HepG2 (cell line): ENCODE results near the gene GOLGA7B. TPM values are rescaled to one million over a fixed set of nuclear protein-coding genes. Genes with fewer than 3 reads are reported as not detected.

Experiments
- ATAC-seq: fragments of 200-7000 bp; cut with Tn5 transposase; 3 replicates; pipeline ENCODE4 v1.9.1; 2020; ENCODE audit warnings: mild to moderate bottlenecking, moderate library complexity
- BruUV-seq: library from RNA; stranded (reverse); fragments of 400-500 nt; replicated peaks from 2 replicates; lab custom pipeline; 2021; lab: Mats Ljungman, UMichigan
- CTCF ChIA-PET: fragments of 300-600 bp; formaldehyde crosslinking; extraction: SDS; loops from one replicate; lab custom pipeline; 2021; ENCODE audit warnings: low total read pairs, inconsistent platforms, low intra/inter-chr PET ratio; lab: Yijun Ruan, JAX
- POLR2A ChIA-PET: fragments of 350-600 bp; sonication (Branson Sonifier 250); formaldehyde crosslinking; loops from one replicate; lab custom pipeline; 2020; ENCODE audit warnings: antibody characterized with exemption, inconsistent platforms; lab: Yijun Ruan, JAX
- DNase-seq: peaks from one replicate; pipeline ENCODE4 v3.0.0-alpha.2; 2015; ENCODE audit warnings: low spot score
- FAIRE-seq: peaks from 3 replicates; lab custom pipeline; 2011; peaks lifted over from hg19 to GRCh38; lab: Jason Lieb, UNC
- H2AFZ ChIP-seq: one replicate; pipeline ENCODE4 v1.6.1; 2011; ENCODE audit warnings: low read length, inconsistent platforms
- H3K27ac ChIP-seq: fragments of 300-600 bp; 3 replicates; pipeline ENCODE4 v1.8.0; 2011; ENCODE audit warnings: mixed run types, mild to moderate bottlenecking, mixed read lengths, low read length, inconsistent platforms; ENCODE audit not compliant: insufficient read depth; ENCODE audit errors: extremely low read length
- H3K27me3 ChIP-seq, 2 experiments: fragments of 200-600 bp in 1 of 2; 2 replicates in 1 of 2; 3 replicates in 1 of 2; pipeline versions ENCODE4 v1.6.0 to v1.8.0; 2011; ENCODE audit warnings: low read length in 2 of 2, mild to moderate bottlenecking in 2 of 2, moderate library complexity in 2 of 2, inconsistent platforms in 1 of 2; ENCODE audit not compliant: insufficient read depth in 2 of 2, control insufficient read depth in 1 of 2
- H3K36me3 ChIP-seq, 2 experiments: fragments of 200-600 bp in 1 of 2; replicated peaks in 1 of 2; 2 replicates in 1 of 2; 3 replicates in 1 of 2; pipeline versions ENCODE4 v1.5.1 to v1.8.0; 2011; ENCODE audit warnings: low read length in 2 of 2, inconsistent platforms in 1 of 2; ENCODE audit not compliant: insufficient read depth in 2 of 2, control insufficient read depth in 1 of 2
- H3K4me1 ChIP-seq: 2 replicates; pipeline ENCODE4 v1.5.1; 2012; ENCODE audit warnings: low read length, inconsistent platforms; ENCODE audit not compliant: insufficient read depth
- H3K4me2 ChIP-seq: 2 replicates; pipeline ENCODE4 v1.6.0; 2011; ENCODE audit warnings: low read depth, low read length, inconsistent platforms
- H3K4me3 ChIP-seq, 3 experiments: fragments of 200-600 bp in 1 of 3; sonication (generic), shearing (Covaris generic) in 1 of 3; replicated peaks in 1 of 3; 2 replicates each; pipeline ENCODE4 v1.5.1; 2011 to 2016; ENCODE audit warnings: low read length in 3 of 3, inconsistent platforms in 2 of 3, low read depth in 2 of 3, mild to moderate bottlenecking in 2 of 3, control low read depth in 1 of 3, mixed read lengths in 1 of 3; ENCODE audit not compliant: insufficient read depth in 1 of 3
- H3K79me2 ChIP-seq: one replicate; pipeline ENCODE4 v1.6.1; 2011; ENCODE audit warnings: low read length, inconsistent platforms; ENCODE audit not compliant: insufficient read depth
- H3K9ac ChIP-seq: 2 replicates; pipeline ENCODE4 v1.6.0; 2011; ENCODE audit warnings: mild to moderate bottlenecking, low read depth, low read length, inconsistent platforms; ENCODE audit not compliant: insufficient read depth
- H3K9me3 ChIP-seq: 2 replicates; pipeline ENCODE4 v1.5.1; 2012; ENCODE audit warnings: mild to moderate bottlenecking, low read length
- H4K20me1 ChIP-seq: 2 replicates; pipeline ENCODE4 v1.6.0; 2011; ENCODE audit warnings: inconsistent platforms, mild to moderate bottlenecking, low read length, moderate library complexity; ENCODE audit not compliant: insufficient read depth
- GZF1 ChIP-seq: sonication (generic); formaldehyde crosslinking; IDR thresholded peaks from 2 replicates; pipeline ENCODE4 v1.5.1; 2020; ENCODE audit warnings: mild to moderate bottlenecking, missing genetic modification reagents
- HNRNPUL1 ChIP-seq: fragments of 200-400 bp; formaldehyde crosslinking; IDR thresholded peaks from 2 replicates; pipeline ENCODE4 v1.6.1; 2017; ENCODE audit warnings: low read depth, mild to moderate bottlenecking, low read length, moderate library complexity
- MTF1 ChIP-seq: sonication (generic); formaldehyde crosslinking; IDR thresholded peaks from 2 replicates; pipeline ENCODE4 v1.5.0; 2020; ENCODE audit warnings: missing genetic modification reagents
- ZC3H4 ChIP-seq: sonication (generic); formaldehyde crosslinking; IDR thresholded peaks from 2 replicates; pipeline ENCODE4 v1.4.0; 2020; ENCODE audit warnings: missing genetic modification reagents, borderline replicate concordance
- ZNF10 ChIP-seq: sonication (generic); formaldehyde crosslinking; IDR thresholded peaks from 2 replicates; pipeline ENCODE4 v1.4.0; 2020; ENCODE audit warnings: mild to moderate bottlenecking, low read depth, missing genetic modification reagents, borderline replicate concordance
- ZNF17 ChIP-seq: sonication (generic); formaldehyde crosslinking; IDR thresholded peaks from 2 replicates; pipeline ENCODE4 v1.5.0; 2020; ENCODE audit warnings: mild to moderate bottlenecking, missing genetic modification reagents
- ZNF234 ChIP-seq: sonication (generic); formaldehyde crosslinking; conservative IDR thresholded peaks from 2 replicates; pipeline ENCODE4 v1.5.1; 2020; ENCODE audit warnings: mild to moderate bottlenecking, missing genetic modification reagents
- WGBS: methylation state at CpG from one replicate; pipeline ENCODE4 v1.1.6; 2017; ENCODE audit warnings: low lambda C conversion rate; 5-methylcytosine and 5-hydroxymethylcytosine counted together
- in situ Hi-C: cut with HindIII; loops from 2 replicates; pipeline ENCODE4 v1.10.0; 2017; ENCODE audit warnings: low pct_unique_long_range_greater_than_20kb; ENCODE audit not compliant: extremely low pct_ligation_motif_present
- intact Hi-C: fragments of 100-400 bp; cut with micrococcal nuclease; formaldehyde crosslinking; loops from one replicate; pipeline ENCODE4 v1.10.0; 2022; ENCODE audit not compliant: unreplicated experiment
- polyA plus RNA-seq, 8 experiments: library from polyadenylated mRNA; depleted of rRNA in 3 of 8; stranded (reverse) in 7 of 8; unstranded in 1 of 8; fragments of >200 nt; fragmentation: Illumina TruSeq in 4 of 8; extraction: Trizol in 4 of 8; gene quantifications; 2 replicates each; pipeline versions ENCODE4 v1.2.1 to v1.2.3, GENCODE V29; 2011 to 2016; ENCODE audit warnings: low read depth in 4 of 8, missing spikeins in 1 of 8, mixed read lengths in 1 of 8; ENCODE audit not compliant: insufficient read depth in 1 of 8
- total RNA-seq, 5 experiments: library from RNA; depleted of rRNA; stranded (reverse); fragments of >200 nt; fragmentation: Illumina TruSeq; extraction: Trizol; gene quantifications; 2 replicates each; pipeline ENCODE4 v1.2.3, GENCODE V29; 2016; ENCODE audit warnings: low read depth in 1 of 5
- TF ChIP-seq, protein P1 (sequence below): sonication (generic); formaldehyde crosslinking; IDR thresholded peaks from 2 replicates; pipeline ENCODE4 v1.8.0; 2022; ENCODE audit warnings: mild to moderate bottlenecking, missing genetic modification reagents, moderate library complexity
- TF ChIP-seq, protein P2 (sequence below): sonication (generic); formaldehyde crosslinking; IDR thresholded peaks from 2 replicates; pipeline ENCODE4 v1.8.1; 2023; ENCODE audit warnings: mild to moderate bottlenecking, missing genetic modification reagents

GOLGA7B gene
- total and polyA plus RNA-seq, 2 of the 13 experiments (the other 11 are each of a cell fraction or from before 2014, with no cell fraction given), result not detected

DNA sequence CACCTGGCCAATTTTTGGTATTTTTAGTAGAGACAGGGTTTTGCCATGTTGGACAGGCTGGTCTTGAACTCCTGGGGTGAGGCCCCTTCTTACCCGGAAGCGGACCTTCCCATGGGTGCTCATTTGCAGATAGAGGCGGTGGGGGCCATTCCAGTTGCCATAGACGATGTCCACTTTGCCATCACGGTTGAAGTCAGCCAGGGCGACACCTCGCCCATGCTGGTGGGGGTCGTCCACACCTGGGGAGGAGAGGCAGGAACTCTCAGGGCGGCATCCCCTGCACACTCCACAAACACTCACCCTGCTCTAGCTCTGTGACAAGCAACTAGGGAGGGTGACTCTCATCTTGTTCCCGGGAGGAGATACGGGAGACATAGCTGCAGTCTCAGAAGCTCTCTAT is 54.9 kb downstream of the GOLGA7B start:
- Histone ChIP-seq H3K9me3 (no peaks in the 10 kb centered on the region), H3K36me3 (no peaks in the 10 kb centered on the region), H4K20me1 (no peaks in the 10 kb centered on the region), H2AFZ (no peak overlapping the region)
- WGBS, result 40% methylated on average over 5 of the region's 11 CpGs
- DNase-seq, result no peak
- TF ChIP-seq MTF1 (no peak), ZNF10 (CRISPR knock-in tag) (no peak), ZNF234 (CRISPR knock-in tag) (no peak), HNRNPUL1 (no peak), GZF1 (CRISPR knock-in tag) (no peak), ZC3H4 (CRISPR knock-in tag) (no peak), ZNF17 (CRISPR knock-in tag) (no peak)
- TF ChIP-seq, protein P1, sequence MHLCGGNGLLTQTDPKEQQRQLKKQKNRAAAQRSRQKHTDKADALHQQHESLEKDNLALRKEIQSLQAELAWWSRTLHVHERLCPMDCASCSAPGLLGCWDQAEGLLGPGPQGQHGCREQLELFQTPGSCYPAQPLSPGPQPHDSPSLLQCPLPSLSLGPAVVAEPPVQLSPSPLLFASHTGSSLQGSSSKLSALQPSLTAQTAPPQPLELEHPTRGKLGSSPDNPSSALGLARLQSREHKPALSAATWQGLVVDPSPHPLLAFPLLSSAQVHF (CRISPR knock-in tag), result no peak
- TF ChIP-seq, protein P2, sequence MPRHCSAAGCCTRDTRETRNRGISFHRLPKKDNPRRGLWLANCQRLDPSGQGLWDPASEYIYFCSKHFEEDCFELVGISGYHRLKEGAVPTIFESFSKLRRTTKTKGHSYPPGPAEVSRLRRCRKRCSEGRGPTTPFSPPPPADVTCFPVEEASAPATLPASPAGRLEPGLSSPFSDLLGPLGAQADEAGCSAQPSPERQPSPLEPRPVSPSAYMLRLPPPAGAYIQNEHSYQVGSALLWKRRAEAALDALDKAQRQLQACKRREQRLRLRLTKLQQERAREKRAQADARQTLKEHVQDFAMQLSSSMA (CRISPR knock-in tag), result no peak
- TF ChIP-seq, all 625 proteins: peak for 0
- Histone ChIP-seq H3K79me2 (no peaks in the 10 kb centered on the region), H3K27ac (no peak overlapping the region), H3K9ac (no peak overlapping the region), H3K4me1 (no peaks in the 10 kb centered on the region), H3K27me3 (peaks cover 26 to 85% of the 10 kb centered on the region in 2 experiments; a peak in 4 of 5 replicates), H3K4me3 (no peak overlapping the region), H3K4me2 (no peak overlapping the region)
- ATAC-seq (no peak), FAIRE-seq (no peak)
- intact Hi-C loops, result no loop called here
- BruUV-seq, result no TSS peak
- CTCF ChIA-PET, result no interaction called here
- in situ Hi-C loops, result loop anchor here (25.0 kb wide), 1 partner anchor 408 kb away; no protein-coding TSS in a partner anchor
- POLR2A ChIA-PET, result no interaction called here
